HG03280 (cell line): ENCODE results near the gene CAMK2G.
A peak's percentile ranks its signal among the peaks of the same experiment; 100 is the strongest.

ENCODE experiments used
- ATAC-seq: cut with Tn5 transposase; IDR thresholded peaks from one replicate; pipeline ENCODE4 v1.9.1; 2021; ENCODE audit warnings: mild to moderate bottlenecking, moderate library complexity; ENCODE audit not compliant: unreplicated experiment

Gene CAMK2G

GRCh38 chr10:73884017-73884416 lies 9.7 kb upstream of the CAMK2G start:
- ATAC-seq = no peak

- ATAC-seq = no peak
These were observed 7.0 kb upstream of the CAMK2G start for GRCh38 chr10:73881221-73881919.

GRCh38 chr10:73879296-73880173 lies 5.2 kb upstream of the CAMK2G start:
- ATAC-seq = peak; percentile 87

GRCh38 chr10:73878365-73878764 lies 4.0 kb upstream of the CAMK2G start:
- no peak for ATAC-seq

GRCh38 chr10:73877533-73878160 lies 3.3 kb upstream of the CAMK2G start:
- ATAC-seq = no peak

GRCh38 chr10:73876971-73877370 lies 2.6 kb upstream of the CAMK2G start:
- no peak for ATAC-seq

- no peak for ATAC-seq
These were observed 2.2 kb upstream of the CAMK2G start for GRCh38 chr10:73876566-73876965.

GRCh38 chr10:73876157-73876556 lies 1.8 kb upstream of the CAMK2G start:
- no peak for ATAC-seq

GRCh38 chr10:73875139-73875475 lies 752 bp upstream of the CAMK2G start:
- no peak for ATAC-seq

GRCh38 chr10:73873838-73874215 lies 528 bp downstream of the CAMK2G start:
- ATAC-seq = peak; percentile 6

- no peak for ATAC-seq
These were observed 1.1 kb downstream of the CAMK2G start for GRCh38 chr10:73873142-73873837.

GRCh38 chr10:73872190-73872710 lies 2.1 kb downstream of the CAMK2G start:
- no peak for ATAC-seq

GRCh38 chr10:73871295-73872189 lies 2.8 kb downstream of the CAMK2G start:
- no peak for ATAC-seq

- ATAC-seq = no peak
These were observed 5.6 kb downstream of the CAMK2G start for GRCh38 chr10:73868655-73869195.

GRCh38 chr10:73867871-73868631 lies 6.3 kb downstream of the CAMK2G start:
- ATAC-seq = no peak

GRCh38 chr10:73867126-73867807 lies 7.1 kb downstream of the CAMK2G start:
- no peak for ATAC-seq

- no peak for ATAC-seq
These were observed 7.7 kb downstream of the CAMK2G start for GRCh38 chr10:73866621-73867020.
